CD4-positive, alpha-beta T cell treated with Interleukin-10 for 1 hour (primary cell): ENCODE results near the gene SCARB1.

Experiments
- DNase-seq: peaks from one replicate; pipeline ENCODE4 v3.0.0-alpha.2; 2020

SCARB1 gene

DNA sequence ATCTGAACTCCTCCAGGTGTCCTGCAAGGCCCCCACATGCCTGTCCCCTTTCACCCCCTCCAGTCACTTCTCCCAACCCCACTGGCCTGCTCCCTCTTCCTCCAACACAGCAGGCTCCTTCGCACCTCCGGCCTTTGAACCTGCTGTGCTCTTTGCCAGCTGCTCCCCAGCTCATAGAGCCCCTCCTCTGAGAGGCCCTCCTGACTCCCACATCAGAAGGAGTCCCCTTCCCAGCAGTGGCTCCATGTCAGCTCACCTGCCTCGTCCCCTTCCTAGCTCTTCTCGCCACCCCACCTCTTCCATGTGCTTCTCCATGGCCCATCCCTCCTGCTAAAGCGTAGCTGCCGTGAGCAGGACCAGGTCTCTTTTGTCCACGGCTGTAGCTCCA lies 22.1 kb downstream of the SCARB1 start:
- DNase-seq: no peak

DNA sequence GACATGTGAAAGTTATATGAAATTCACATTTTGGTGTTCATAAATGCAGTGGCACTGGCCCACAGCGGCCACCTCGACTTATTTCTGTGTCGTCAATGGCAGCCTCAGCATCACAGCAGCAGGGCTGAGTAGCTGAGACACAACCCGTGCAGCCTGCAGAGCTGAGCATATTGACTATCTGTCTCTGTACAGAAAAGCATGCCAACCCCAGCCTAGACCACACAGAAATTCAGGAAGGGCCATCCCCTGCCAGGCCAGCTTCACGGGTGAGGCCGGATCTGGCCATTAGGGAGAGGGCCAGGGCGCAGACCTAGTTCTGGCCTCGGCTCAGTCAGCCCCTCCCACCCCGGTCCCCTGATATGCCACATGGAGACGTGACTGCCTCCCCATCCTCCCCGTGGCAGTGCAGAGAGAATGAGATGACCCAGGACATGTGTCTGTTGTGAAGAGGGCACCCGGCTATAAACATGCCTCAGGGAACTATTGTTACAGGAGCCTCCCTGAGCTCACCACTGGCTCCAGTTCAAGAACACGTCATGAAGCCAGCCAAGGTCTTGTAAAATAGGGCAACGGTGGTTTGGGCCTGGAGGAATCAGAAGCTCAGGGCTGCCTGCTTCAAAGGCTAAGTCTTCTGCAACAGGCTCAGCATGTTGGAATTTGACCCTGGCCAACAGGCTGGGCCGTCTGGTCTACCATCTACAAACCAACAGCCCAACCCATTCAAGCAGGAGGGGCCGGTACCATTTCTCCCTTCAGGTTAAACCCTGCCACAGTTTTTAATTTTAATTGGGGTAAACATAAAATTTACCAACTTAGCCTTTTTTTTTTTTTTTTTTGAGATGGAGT lies 25.5 kb downstream of the SCARB1 start:
- no peak for DNase-seq

DNA sequence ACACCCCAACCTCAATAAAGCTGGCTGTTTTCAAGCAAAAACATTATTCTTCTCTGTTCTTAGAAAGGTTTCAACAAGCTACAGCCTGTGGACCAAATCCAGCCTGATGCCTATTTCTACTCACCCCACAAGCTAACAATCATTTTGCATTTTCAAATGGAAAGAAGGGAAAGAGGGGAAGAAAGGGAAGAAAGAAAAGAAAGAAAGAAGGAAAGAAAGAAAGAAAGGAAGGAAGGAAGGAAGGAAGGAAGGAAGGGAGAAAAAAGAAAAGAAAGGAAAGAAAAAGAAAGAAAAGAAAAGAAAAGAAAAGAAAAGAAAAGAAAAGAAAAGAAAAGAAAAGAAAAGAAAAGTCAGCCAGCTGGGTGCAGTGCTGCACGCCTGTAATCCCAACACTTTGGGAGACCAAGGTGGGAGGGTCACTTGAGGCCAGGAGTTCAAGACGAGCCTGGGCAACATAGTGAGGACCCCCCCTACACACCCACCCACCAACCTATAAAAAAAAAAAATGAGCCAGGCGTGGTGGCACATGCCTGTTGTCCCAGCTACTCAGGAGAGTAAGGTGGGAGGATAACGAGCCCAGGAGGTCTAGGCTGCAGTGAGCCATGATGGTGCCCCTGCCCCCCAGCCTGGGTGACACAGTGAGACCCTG lies 26.3 kb downstream of the SCARB1 start:
- DNase-seq: no peak

DNA sequence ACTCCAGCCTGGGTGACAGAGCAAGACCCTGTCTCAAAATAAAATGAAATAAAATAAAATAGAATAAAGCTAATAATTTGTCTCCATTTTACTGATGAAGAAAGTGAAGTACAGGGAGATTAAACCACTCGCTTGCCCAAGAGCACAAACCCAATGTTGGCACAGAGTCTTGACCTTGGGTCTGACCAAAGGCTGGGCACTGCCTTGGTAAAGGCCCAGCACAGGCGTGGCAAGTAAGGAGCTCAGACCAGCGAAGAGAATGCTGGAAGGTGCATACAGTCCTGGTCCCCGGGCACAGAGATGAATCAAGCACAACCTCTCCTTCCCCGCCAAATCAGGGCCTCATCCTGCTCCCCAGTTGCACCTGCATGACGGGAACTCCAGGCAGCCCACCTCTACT lies 26.9 kb downstream of the SCARB1 start:
- no peak for DNase-seq

DNA sequence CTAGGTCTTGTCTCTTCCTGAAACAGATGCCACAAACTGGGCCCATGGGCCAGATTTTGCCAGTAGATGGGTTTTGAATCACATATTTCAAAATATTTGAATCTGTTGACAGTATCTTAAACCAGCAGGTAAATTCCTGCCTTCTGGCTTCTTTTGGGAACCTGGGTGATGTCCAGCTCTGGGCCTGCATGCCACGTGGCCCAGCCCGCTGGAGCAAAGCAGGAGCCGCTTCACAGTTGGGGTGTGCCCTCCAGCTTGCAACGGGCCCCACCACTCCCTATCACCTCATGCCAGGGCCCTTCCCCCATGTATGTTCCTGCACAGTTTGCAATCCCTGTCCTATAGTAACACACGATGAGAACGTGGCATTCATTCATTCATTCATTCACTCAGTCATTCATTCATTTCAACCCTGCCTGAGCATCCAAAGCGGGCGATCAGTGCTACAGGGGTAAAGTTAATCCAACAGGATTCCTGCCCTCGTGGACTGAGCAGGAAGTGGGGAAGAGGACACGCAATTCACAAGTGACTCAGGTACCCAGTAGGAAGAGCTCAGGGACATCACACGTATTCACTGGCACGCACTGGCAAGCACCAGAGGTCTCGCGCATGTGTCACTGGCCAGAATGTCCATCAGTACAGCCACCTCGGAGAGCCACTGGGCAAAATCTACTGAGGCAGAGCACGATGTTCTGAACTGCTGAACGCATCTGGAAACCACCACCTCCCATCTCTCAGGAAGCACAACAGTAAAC lies 27.8 kb downstream of the SCARB1 start:
- DNase-seq: no peak

DNA sequence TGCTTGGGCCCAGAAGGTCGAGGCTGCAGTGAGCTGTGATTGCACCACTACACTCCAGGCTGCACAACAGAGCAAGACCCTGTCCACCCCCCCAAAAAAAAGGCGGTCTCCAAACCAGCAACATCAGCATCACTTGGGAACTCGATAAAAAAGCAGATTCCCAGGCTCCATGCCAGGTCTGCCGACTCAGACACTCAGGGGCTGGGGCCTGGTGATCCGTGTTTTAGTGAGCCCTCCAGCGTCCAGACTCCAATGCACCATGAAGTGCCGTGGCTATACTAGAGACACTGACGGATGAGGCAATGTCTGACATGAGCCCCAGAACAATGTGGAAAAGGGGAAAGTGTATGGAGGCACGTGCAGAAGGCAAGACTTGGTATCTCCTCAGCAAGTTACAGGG lies 28.8 kb downstream of the SCARB1 start:
- DNase-seq: no peak

DNA sequence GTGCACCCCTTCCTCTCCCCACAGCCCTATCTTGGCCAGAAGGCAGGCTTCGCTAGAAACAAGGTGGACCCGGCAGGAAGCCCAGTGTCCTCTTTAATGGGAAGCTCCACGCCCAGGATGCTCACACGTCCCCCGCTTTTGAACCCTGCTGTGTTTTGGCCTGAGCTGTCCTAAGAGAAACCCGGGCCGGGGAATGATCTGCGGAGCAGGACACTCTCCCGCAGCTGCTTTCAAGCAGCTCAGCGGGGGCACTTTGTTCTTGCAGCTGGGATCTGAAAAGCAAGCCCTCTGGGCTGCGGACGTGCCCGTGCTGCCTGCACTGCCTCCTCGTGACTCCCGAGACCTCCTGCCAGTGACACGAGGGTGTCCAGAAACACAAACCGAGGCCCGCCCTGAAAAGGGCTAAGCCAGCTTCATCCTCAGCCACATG lies 30.0 kb downstream of the SCARB1 start:
- DNase-seq: no peak

DNA sequence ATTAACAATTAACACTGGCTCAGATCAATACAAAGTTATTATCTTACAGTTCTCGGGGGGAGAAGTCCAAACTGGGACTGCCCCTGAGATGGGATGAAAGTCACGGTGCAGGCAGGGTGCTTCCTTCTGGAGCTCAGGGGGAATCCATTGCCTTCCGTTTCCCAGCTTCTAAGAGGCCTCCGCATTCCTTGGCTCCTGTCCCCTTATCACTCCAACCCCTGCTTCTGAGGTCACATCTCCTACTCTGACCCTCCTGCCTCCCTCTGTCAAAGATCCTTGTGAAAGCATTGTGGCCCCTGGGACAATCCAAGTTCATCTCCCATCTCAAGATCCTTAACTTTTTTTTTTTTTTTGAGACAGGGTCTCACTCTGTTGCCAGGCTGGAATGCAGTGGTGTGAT lies 30.8 kb downstream of the SCARB1 start:
- no peak for DNase-seq

DNA sequence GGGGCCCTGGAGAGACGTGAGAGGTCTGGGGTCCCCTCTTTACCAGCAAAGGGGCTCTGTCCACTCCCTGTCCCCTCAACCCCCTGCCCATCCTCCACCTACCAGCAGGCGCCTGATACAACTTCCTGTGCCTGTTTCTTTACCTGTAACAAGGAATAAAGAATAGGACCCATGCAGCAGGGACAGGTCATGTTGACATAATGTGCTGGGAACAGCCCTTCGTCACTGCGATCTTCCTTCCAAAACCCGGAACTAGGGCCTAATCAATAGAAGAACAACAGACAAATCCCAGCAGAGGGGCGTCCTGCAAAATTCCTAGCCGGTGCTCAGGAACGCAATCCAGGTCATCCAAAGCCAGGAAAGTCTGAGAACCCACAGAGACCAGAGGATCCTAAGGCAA lies 32.1 kb downstream of the SCARB1 start:
- DNase-seq: no peak

DNA sequence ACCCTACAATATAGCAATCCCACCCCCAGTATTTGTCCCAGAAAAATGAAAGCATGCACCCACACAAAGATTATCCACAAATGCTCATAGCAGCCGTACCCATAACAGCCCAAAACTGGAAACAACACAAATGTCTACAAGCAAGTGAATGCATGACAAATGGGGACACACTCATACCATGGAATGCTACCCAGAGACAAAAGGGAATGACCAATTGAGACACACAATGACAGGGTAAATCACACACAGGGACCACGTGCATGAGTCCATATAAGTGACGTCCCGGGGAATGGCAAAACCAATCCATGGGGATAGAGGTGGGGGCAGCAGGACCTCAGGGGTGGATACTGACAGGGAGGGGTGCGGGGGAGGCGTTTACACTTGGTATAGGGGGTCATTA lies 33.4 kb downstream of the SCARB1 start:
- DNase-seq: no peak

DNA sequence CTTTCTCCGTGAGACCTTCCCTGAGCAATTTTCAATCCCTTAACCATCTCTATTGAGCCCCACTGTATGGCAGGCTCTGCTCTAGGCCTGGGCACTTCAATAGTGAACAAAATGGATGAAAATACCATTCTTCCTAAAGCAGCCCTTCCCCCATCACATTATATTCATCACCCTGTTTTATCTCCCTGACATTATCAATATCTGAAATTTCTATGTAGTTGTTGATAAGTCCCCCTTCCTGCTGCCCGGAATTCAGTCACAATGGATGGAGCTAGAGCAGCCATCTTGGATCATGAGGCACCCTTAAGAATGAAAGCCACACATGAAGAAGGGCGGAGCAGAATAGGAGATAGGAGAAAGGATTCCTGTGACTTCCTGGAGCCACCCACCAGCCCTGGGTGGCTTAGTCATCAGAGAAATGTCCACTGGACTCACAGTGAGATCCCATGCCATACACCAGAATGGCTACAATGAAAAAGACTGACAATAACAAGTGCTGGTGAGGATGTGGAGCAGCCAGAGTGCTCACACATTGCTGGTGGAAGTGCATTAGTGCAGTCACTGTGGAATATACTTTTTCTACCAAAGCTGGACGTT lies 33.9 kb downstream of the SCARB1 start:
- DNase-seq: no peak

DNA sequence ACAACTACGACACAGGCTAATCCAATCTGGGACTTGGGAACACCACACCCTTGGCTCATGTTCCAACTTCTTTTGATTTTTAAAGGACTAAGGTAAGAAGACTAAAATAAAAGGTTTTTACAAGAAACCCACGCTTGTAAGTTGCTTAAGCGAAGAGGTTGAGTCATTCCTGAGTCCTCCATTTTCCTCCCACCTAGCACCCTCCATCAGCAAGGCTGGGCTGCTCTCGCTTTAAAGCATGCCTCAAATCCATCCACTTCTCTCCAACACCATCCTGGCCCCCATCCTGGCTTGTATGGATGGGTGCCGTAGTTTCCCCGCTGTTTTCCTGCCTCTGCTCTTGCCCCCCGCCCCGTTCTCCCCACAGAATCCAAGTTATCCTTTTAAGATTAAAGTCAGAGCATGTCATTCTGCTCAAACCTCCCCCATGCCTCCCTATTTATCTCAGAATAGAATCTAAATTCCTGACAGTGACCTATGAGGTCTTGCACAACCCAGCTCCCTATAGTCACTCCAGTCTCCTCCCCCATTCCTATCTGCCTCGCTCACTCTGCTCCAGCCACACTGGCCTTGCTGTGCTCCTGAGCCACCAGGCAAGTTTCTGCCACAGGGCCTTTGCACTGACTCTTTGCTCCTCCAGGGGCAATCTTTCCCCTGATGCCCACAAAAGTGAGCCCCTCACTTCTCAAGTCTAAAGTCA lies 34.5 kb downstream of the SCARB1 start:
- no peak for DNase-seq

DNA sequence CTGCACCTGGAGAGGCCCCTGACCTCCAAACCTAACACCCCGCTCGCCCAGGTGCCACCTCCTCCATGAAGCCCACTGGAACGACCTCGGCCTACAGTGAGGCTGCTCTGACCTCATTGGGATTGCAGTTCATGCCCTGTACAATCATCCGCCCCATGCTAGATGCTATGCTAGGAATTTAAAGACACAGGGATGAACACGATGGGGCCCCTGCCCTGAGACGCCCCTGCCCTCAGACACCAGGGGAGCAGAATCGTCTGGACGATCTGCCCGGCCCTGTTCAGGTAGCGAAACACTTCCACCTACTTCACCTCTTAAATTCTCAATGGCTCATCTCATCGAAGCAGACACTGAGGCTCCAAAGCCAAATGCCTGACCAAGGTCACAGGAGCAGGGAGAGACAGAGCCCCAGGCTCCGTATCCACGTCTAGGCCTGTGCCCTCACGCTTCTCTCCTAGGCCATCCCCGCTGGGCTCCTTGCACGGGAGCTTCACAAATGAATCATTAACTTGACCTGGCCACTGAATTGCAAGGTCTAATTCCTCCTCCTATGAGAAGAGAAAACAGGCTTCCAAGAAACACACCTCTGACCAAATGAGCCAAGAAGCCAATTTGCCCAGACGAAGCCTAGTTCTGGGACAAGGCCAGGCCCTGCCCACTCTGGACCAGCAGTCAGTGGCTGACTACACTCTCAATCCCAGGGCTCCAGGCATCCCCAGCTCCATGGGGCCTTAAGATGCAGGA lies 35.2 kb downstream of the SCARB1 start:
- DNase-seq: no peak

DNA sequence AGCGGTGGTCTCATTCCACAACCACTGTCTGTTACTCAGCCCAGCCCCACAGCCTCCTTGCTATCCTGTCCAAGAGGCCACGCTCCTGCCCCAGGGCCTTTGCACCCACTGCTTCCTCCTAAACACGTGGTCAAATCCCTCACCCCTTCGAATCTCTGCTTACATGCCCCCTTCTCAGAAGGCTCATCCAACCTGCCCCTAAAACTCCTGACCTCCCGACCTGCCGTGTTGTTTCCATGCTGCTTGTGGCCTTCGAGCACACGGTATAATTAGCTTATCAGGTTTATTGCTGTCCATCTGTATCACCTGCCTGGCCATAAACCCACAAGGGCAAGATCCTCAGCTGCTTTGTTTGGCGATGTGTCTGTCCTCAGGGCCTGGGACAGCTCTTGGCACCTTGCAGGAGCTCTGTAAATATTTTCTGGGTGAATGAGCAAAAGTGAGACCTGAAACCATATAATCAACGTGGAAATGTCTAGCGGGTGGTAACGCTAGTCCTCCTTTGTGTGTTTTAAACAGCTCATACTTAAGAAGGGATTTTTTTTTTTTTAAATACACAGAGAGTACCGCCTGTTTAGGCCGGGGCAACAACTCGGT lies 36.0 kb downstream of the SCARB1 start:
- no peak for DNase-seq

DNA sequence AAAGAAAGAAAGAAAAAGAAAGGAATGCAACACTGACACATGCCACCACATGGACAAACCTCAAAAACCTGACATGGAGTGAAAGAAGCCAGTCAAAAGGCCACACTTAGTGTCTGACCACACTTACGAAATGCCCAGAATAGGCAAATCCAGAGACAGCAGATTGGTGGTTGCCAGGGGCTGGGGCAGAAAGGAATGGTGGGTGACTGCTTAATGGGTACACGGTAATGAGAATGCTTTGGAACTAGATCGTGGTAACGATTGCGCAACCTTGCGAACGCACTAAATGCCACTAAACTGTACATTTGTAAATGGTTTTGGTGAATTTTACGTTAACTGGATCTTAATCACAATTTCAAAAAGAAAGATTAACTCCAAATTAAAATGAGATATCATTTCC lies 39.5 kb downstream of the SCARB1 start:
- no peak for DNase-seq

DNA sequence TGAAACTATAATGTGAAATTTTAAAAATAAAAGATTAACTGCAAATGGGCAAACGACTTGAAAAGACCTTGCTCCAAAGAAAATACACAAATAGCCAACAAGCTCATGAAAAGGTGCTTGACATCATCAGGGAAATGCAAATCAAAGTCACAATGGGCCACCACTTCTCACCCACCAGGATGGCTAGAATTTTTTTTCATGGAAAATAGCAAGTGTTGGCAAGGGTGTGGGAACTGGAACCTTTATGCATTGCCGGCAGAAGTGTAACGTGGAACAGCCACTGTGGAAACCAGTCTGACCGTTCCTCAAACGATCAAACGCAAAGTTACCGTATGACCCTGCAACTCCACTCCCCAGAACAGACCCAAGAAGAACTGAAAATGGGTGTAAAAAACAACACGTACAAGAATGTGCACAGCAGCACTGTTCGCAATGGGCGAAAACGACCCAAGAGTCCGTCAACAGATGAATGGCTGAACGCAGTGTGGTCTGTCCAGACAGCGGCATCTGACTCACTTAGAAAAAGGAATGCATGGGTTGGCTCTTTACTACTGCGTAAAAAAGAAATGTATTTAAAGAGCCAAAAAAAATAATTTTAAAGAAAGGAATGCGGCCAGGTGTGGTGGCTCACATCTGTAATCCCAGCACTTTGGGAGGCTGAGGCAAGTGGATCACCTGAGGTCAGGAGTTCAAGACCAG lies 40.2 kb downstream of the SCARB1 start:
- no peak for DNase-seq

DNA sequence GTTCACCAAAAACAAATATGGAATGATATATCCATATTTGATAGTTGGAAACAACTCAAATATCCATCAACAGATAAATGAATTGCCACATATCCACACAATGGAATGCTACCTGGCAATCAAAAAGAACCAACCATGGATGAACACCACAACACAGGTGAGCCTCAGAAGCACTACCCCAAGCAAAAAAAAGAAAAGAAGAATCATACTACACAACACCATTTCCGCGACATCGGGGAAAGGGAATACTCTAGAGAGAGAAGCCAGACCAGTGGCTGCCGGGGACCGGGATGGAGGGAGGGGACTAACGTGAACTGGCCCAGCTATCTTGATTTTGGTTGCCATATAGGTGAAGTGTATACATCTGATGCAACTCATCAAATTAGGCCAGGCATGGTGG lies 41.4 kb downstream of the SCARB1 start:
- DNase-seq: no peak

DNA sequence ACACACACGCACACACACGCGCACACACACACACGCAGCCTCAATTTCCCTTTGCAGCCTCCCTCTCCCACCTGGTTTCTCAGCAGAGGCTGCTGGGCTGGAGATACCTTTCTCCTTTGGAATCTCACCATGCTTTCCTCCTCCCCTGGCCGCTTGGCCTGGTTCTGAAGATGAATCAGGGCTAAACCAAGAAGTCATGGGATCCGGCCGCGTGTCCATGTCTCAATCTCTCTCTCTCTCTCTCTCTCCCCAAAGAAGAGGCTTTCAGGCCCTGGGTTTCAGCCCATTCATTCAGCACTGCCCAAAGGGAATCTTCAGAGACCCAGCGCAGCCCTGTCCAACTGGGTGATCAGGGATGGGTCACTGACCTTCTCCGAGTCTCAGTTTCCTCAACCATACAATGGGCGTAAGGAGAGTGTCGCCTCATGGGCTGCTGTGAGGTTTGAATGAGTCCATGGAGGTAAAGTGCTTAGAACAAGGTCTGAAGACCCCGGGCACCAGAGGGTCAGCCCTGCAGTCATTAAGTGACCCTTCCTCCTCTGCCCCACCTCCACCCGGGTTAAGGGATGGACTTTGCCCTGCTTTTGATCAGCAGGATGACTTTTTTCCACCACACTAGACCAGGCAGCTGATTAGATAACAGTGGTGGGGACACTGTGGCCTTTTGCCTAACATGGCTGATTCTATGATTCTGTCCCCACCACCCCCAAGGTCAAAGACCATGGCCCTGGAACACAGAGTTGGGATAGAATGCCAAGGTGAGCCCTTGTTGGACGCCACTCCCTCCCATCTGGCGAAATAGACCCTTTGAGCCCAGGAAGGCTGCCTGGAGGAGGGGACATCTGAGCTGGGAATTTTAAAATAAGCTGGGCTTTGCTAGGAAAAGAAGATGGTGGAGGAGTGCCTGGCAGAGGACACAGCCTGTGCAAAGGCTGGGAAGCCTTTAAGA lies 42.1 kb downstream of the SCARB1 start:
- no peak for DNase-seq

DNA sequence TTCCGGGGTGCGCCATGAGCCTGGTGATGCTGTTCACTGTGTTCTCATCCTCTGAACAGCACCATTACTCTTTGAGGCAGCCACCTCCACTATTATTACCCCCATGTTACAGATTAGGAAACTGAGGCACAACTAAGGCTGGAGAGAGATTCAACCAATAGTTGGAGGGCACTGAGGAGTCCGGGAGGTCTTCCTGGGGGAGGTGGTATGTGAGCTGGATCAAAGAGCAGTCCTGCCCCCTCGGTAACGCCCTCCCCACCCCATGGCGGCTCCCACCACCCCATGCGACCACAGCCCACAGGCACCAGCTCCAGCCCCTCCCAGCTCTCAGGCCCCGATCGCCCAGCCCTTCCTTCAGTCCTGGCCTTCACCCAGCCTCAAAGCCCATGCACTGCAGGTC lies 43.5 kb downstream of the SCARB1 start:
- no peak for DNase-seq

DNA sequence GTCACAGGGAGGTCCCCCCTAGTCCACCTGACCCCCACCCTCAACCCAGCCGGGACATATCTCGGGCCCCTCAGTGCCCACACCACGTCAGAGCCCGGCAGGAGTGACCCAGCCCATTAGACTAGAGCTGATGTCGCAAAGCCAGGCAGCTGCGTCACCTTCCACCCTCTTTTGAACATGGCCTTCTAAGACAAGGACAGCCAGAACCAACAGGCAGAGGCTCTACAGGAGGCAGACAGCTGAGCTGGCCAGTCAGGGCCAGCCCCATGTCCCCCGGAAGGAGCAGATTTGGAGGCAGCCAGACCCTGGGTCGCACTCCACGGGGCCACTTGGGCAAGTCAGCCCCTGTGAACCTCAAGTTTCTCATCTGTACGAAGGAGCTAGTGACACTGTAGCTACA lies 44.1 kb downstream of the SCARB1 start:
- no peak for DNase-seq
